Epithelial cell of umbilical artery (primary cell): ENCODE data around the gene C6. TPM values are rescaled to one million over a fixed set of nuclear protein-coding genes. Genes with fewer than 3 reads are reported as not detected.

Experiments used
- total RNA-seq: library from RNA; depleted of rRNA; stranded (reverse); fragments of >200 nt; gene quantifications from 2 replicates; pipeline ENCODE4 v1.2.3, GENCODE V29; 2014

The C6 gene
- total RNA-seq, result not detected in 2 replicates

GRCh38 chr5:41213340-41213739 is at the start of gene C6:
C6 (minus strand) TSS chr5:41213532; CDS start chr5:41203230, 10,302 bp downstream.

Other genes with a start within 250 kb of the C6 start
- not detected in 2 replicates for gene MROH2B, start 142.2 kb downstream of the C6 start, total RNA-seq